Measurements from ENCODE around the gene LAMA3. TPM values are rescaled to one million over a fixed set of nuclear protein-coding genes. Genes with fewer than 3 reads are reported as not detected.

The LAMA3 gene
- total RNA-seq, 1 experiment from 2014 or later, result 34.6 TPM

GRCh38 chr18:23967321-23968089, 278.3 kb downstream of the LAMA3 start:
- H3K36me3 Mint-ChIP-seq (ENCODE audit: insufficient read depth, unreplicated experiment), result peaks cover 4% of the 10 kb centered on the region
- CTCF ChIA-PET, result no interaction called here

GRCh38 chr18:23968638-23969604, 279.7 kb downstream of the LAMA3 start:
- intact Hi-C loops (cut with micrococcal nuclease; ENCODE audit: unreplicated experiment), result loop anchor here (10.0 kb wide), 1 partner anchor 146 kb away; no protein-coding TSS in a partner anchor
- no peak overlapping the region for H3K4me3 Mint-ChIP-seq (ENCODE audit: unreplicated experiment)
- H3K4me1 ChIP-seq, result no peaks in the 10 kb centered on the region
- no peaks in the 10 kb centered on the region for H3K36me3 ChIP-seq (ENCODE audit: control insufficient read depth, insufficient read depth, low read length)
- H3K27ac Mint-ChIP-seq (ENCODE audit: unreplicated experiment), result no peak overlapping the region
- DNase-seq, result no peak
- TF ChIP-seq CTCF (IDR thresholded peaks at IDR 0.05; ENCODE audit: insufficient read depth in 1 of 2, low read depth in 1 of 2, low read length in 1 of 2, severe bottlenecking in 1 of 2, unreplicated experiment in 1 of 2), result no peak
- H3K9me3 ChIP-seq, result no peaks in the 10 kb centered on the region
- H3K9me3 Mint-ChIP-seq (ENCODE audit: unreplicated experiment), result no peaks in the 10 kb centered on the region
- no peaks in the 10 kb centered on the region for H3K27me3 ChIP-seq (replicated peaks; ENCODE audit: control insufficient read depth, insufficient read depth, low read length)
- peaks cover 4% of the 10 kb centered on the region for H3K36me3 Mint-ChIP-seq (ENCODE audit: insufficient read depth, unreplicated experiment)
- ChIA-PET POLR2A (no interaction called here), CTCF (no interaction called here)
- no TSS peak for BruUV-seq (replicated peaks)
- H3K4me1 Mint-ChIP-seq (ENCODE audit: low read depth, unreplicated experiment), result no peaks in the 10 kb centered on the region
- H3K27me3 Mint-ChIP-seq (ENCODE audit: insufficient read depth, unreplicated experiment), result no peaks in the 10 kb centered on the region
- no peak overlapping the region for H3K4me3 ChIP-seq (ENCODE audit: low read depth, low read length)

More at GRCh38 chr18:23967321-23968089, 278.3 kb downstream of the LAMA3 start:
- H3K4me3 ChIP-seq (ENCODE audit: low read depth, low read length), result no peak overlapping the region
- no peaks in the 10 kb centered on the region for H3K4me1 ChIP-seq
- H3K27ac Mint-ChIP-seq (ENCODE audit: unreplicated experiment), result no peak overlapping the region
- intact Hi-C loops (cut with micrococcal nuclease; ENCODE audit: unreplicated experiment), result loop anchor here (10.0 kb wide), 1 partner anchor 147 kb away; no protein-coding TSS in a partner anchor
- no peak overlapping the region for H3K4me3 Mint-ChIP-seq (ENCODE audit: unreplicated experiment)
- no peaks in the 10 kb centered on the region for H3K36me3 ChIP-seq (ENCODE audit: control insufficient read depth, insufficient read depth, low read length)
- no peaks in the 10 kb centered on the region for H3K27me3 Mint-ChIP-seq (ENCODE audit: insufficient read depth, unreplicated experiment)
- no peak for TF ChIP-seq CTCF (IDR thresholded peaks at IDR 0.05; ENCODE audit: insufficient read depth in 1 of 2, low read depth in 1 of 2, low read length in 1 of 2, severe bottlenecking in 1 of 2, unreplicated experiment in 1 of 2)
- H3K9me3 ChIP-seq, result no peaks in the 10 kb centered on the region
- H3K9me3 Mint-ChIP-seq (ENCODE audit: unreplicated experiment), result no peaks in the 10 kb centered on the region
- no TSS peak for BruUV-seq (replicated peaks)
- no peak for DNase-seq
- POLR2A ChIA-PET, result no interaction called here
- no peaks in the 10 kb centered on the region for H3K27me3 ChIP-seq (replicated peaks; ENCODE audit: control insufficient read depth, insufficient read depth, low read length)
- no peaks in the 10 kb centered on the region for H3K4me1 Mint-ChIP-seq (ENCODE audit: low read depth, unreplicated experiment)

- H3K36me3 ChIP-seq (ENCODE audit: control insufficient read depth, insufficient read depth, low read length), result no peaks in the 10 kb centered on the region
- Mint-ChIP-seq H3K27me3 (ENCODE audit: insufficient read depth, unreplicated experiment) (no peaks in the 10 kb centered on the region), H3K36me3 (ENCODE audit: insufficient read depth, unreplicated experiment) (no peaks in the 10 kb centered on the region), H3K27ac (ENCODE audit: unreplicated experiment) (no peak overlapping the region), H3K9me3 (ENCODE audit: unreplicated experiment) (no peaks in the 10 kb centered on the region), H3K4me1 (ENCODE audit: low read depth, unreplicated experiment) (no peaks in the 10 kb centered on the region), H3K4me3 (ENCODE audit: unreplicated experiment) (no peak overlapping the region)
- H3K4me3 ChIP-seq (ENCODE audit: low read depth, low read length), result no peak overlapping the region
- H3K9me3 ChIP-seq, result no peaks in the 10 kb centered on the region
- ChIA-PET CTCF (no interaction called here), POLR2A (no interaction called here)
- H3K4me1 ChIP-seq, result no peaks in the 10 kb centered on the region
- H3K27me3 ChIP-seq (replicated peaks; ENCODE audit: control insufficient read depth, insufficient read depth, low read length), result no peaks in the 10 kb centered on the region
- intact Hi-C loops (cut with micrococcal nuclease; ENCODE audit: unreplicated experiment), result loop anchor here (10.0 kb wide), 1 partner anchor 145 kb away; no protein-coding TSS in a partner anchor
- BruUV-seq (replicated peaks), result no TSS peak
- TF ChIP-seq CTCF (IDR thresholded peaks at IDR 0.05; ENCODE audit: insufficient read depth in 1 of 2, low read depth in 1 of 2, low read length in 1 of 2, severe bottlenecking in 1 of 2, unreplicated experiment in 1 of 2), result no peak
- DNase-seq, result no peak
These were observed 280.4 kb downstream of the LAMA3 start for GRCh38 chr18:23969664-23970063.
